ENCODE measurements around the gene MSH3.
"Not testable (repeated sequence)": the region's sequence is repeated elsewhere in the genome, so short reads cannot be mapped to it uniquely, and the experiment has no call there.

DNA sequence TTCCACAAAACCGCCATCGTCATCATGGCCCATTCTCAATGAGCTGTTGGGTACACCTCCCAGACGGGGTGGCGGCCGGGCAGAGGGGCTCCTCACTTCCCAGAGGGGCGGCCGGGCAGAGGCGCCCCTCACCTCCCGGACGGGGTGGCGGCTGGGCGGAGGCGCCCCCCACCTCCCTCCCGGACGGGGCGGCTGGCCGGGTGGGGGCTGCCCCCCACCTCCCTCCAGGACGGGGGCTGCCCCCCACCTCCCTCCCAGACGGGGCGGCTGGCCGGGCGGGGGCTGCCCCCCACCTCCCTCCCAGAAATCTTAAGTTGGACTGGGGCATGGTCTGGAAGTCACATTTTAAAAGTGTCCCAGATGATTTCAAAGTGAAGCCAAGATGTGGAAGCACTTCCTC is 169.7 kb downstream of the MSH3 start:
- not testable (repeated sequence) for TF ChIP-seq POLR2A (IDR thresholded peaks at IDR 0.05)
- TF ChIP-seq, protein P1, sequence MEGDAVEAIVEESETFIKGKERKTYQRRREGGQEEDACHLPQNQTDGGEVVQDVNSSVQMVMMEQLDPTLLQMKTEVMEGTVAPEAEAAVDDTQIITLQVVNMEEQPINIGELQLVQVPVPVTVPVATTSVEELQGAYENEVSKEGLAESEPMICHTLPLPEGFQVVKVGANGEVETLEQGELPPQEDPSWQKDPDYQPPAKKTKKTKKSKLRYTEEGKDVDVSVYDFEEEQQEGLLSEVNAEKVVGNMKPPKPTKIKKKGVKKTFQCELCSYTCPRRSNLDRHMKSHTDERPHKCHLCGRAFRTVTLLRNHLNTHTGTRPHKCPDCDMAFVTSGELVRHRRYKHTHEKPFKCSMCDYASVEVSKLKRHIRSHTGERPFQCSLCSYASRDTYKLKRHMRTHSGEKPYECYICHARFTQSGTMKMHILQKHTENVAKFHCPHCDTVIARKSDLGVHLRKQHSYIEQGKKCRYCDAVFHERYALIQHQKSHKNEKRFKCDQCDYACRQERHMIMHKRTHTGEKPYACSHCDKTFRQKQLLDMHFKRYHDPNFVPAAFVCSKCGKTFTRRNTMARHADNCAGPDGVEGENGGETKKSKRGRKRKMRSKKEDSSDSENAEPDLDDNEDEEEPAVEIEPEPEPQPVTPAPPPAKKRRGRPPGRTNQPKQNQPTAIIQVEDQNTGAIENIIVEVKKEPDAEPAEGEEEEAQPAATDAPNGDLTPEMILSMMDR (IDR thresholded peaks at IDR 0.05): not testable (repeated sequence)
